Measurements from ENCODE around the gene IGHMBP2.
A peak's percentile ranks its signal among the peaks of the same experiment; 100 is the strongest.

Gene IGHMBP2

GRCh38 chr11:68912254-68912653 lies 8.6 kb downstream of the IGHMBP2 start:
- CTCF ChIA-PET = interaction anchor here (1.4 kb wide), 1 partner anchor 9 kb away, joined by 3 read pairs; the partner anchor contains the start of genes IGHMBP2 and MRPL21
- POLR2A ChIA-PET = no interaction called here

GRCh38 chr11:68913188-68913587 lies 9.5 kb downstream of the IGHMBP2 start:
- ChIA-PET POLR2A (no interaction called here), CTCF (interaction anchor here (1.0 kb wide), 1 partner anchor 14 kb away, joined by 3 read pairs; no protein-coding TSS in a partner anchor)
- no peak overlapping the region for H3K27ac ChIP-seq (ENCODE audit: insufficient read depth in 1 of 2, low read depth in 1 of 2, low read length in 2 of 2, poor library complexity in 1 of 2, severe bottlenecking in 2 of 2)
- H3K4me3 ChIP-seq (ENCODE audit: control insufficient read depth in 1 of 7, extremely low read depth in 1 of 7, insufficient read depth in 4 of 7, low read depth in 2 of 7, low read length in 6 of 7) = no peak overlapping the region
- no peaks in the 10 kb centered on the region for H3K27me3 ChIP-seq (replicated peaks in 2 of 5; ENCODE audit: control insufficient read depth in 4 of 5, insufficient read depth in 5 of 5, low read length in 4 of 5)
- H3K9me3 ChIP-seq (ENCODE audit: control extremely low read depth in 1 of 5, control insufficient read depth in 4 of 5, insufficient read depth in 2 of 5, low read depth in 1 of 5, low read length in 4 of 5) = no peaks in the 10 kb centered on the region
- H3K36me3 ChIP-seq (ENCODE audit: control insufficient read depth in 4 of 4, insufficient read depth in 4 of 4, low read length in 3 of 4) = peaks cover 11 to 80% (median 56%) of the 10 kb centered on the region in 4 experiments
- WGBS (ENCODE audit: insufficient coverage) = 100% methylated on average over 1 of the region's 5 CpGs
- no peaks in the 10 kb centered on the region for H3K4me1 ChIP-seq (ENCODE audit: control extremely low read depth in 1 of 4, control insufficient read depth in 4 of 4, insufficient read depth in 4 of 4, low read length in 3 of 4)
- DNase-seq = no peak

More at GRCh38 chr11:68912254-68912653, 8.6 kb downstream of the IGHMBP2 start:
- Histone ChIP-seq H3K27ac (ENCODE audit: insufficient read depth in 1 of 2, low read depth in 1 of 2, low read length in 2 of 2, poor library complexity in 1 of 2, severe bottlenecking in 2 of 2) (no peak overlapping the region), H3K9me3 (ENCODE audit: control extremely low read depth in 1 of 5, control insufficient read depth in 4 of 5, insufficient read depth in 2 of 5, low read depth in 1 of 5, low read length in 4 of 5) (no peaks in the 10 kb centered on the region), H3K4me3 (ENCODE audit: control insufficient read depth in 1 of 7, extremely low read depth in 1 of 7, insufficient read depth in 4 of 7, low read depth in 2 of 7, low read length in 6 of 7) (no peak overlapping the region), H3K36me3 (ENCODE audit: control insufficient read depth in 4 of 4, insufficient read depth in 4 of 4, low read length in 3 of 4) (peaks cover 11 to 77% (median 54%) of the 10 kb centered on the region in 4 experiments), H3K27me3 (replicated peaks in 2 of 5; ENCODE audit: control insufficient read depth in 4 of 5, insufficient read depth in 5 of 5, low read length in 4 of 5) (no peaks in the 10 kb centered on the region), H3K4me1 (ENCODE audit: control extremely low read depth in 1 of 4, control insufficient read depth in 4 of 4, insufficient read depth in 4 of 4, low read length in 3 of 4) (no peaks in the 10 kb centered on the region)
- 100% methylated on average over 1 of the region's 5 CpGs for WGBS (ENCODE audit: insufficient coverage)
- no peak for DNase-seq

GRCh38 chr11:68914761-68915160 lies 11.1 kb downstream of the IGHMBP2 start:
- 96% methylated on average over 13 of the region's 15 CpGs for WGBS (ENCODE audit: insufficient coverage)
- peaks cover 13 to 83% (median 51%) of the 10 kb centered on the region in 4 experiments for H3K36me3 ChIP-seq (ENCODE audit: control insufficient read depth in 4 of 4, insufficient read depth in 4 of 4, low read length in 3 of 4)
- ChIA-PET CTCF (no interaction called here), POLR2A (no interaction called here)
- no peak overlapping the region for H3K27ac ChIP-seq (ENCODE audit: insufficient read depth in 1 of 2, low read depth in 1 of 2, low read length in 2 of 2, poor library complexity in 1 of 2, severe bottlenecking in 2 of 2)
- no peak for DNase-seq
- H3K4me1 ChIP-seq (ENCODE audit: control extremely low read depth in 1 of 4, control insufficient read depth in 4 of 4, insufficient read depth in 4 of 4, low read length in 3 of 4) = no peaks in the 10 kb centered on the region
- no peaks in the 10 kb centered on the region for H3K27me3 ChIP-seq (replicated peaks in 2 of 5; ENCODE audit: control insufficient read depth in 4 of 5, insufficient read depth in 5 of 5, low read length in 4 of 5)
- no peaks in the 10 kb centered on the region for H3K9me3 ChIP-seq (ENCODE audit: control extremely low read depth in 1 of 5, control insufficient read depth in 4 of 5, insufficient read depth in 2 of 5, low read depth in 1 of 5, low read length in 4 of 5)
- no peak overlapping the region for H3K4me3 ChIP-seq (ENCODE audit: control insufficient read depth in 1 of 7, extremely low read depth in 1 of 7, insufficient read depth in 4 of 7, low read depth in 2 of 7, low read length in 6 of 7)

GRCh38 chr11:68916439-68916838 lies 12.7 kb downstream of the IGHMBP2 start:
- DNase-seq = no peak
- WGBS (ENCODE audit: insufficient coverage) = over 99% methylated on average over 12 of the region's 13 CpGs
- Histone ChIP-seq H3K36me3 (ENCODE audit: control insufficient read depth in 4 of 4, insufficient read depth in 4 of 4, low read length in 3 of 4) (peaks cover 14 to 79% (median 50%) of the 10 kb centered on the region in 4 experiments), H3K4me3 (ENCODE audit: control insufficient read depth in 1 of 7, extremely low read depth in 1 of 7, insufficient read depth in 4 of 7, low read depth in 2 of 7, low read length in 6 of 7) (no peak overlapping the region), H3K9me3 (ENCODE audit: control extremely low read depth in 1 of 5, control insufficient read depth in 4 of 5, insufficient read depth in 2 of 5, low read depth in 1 of 5, low read length in 4 of 5) (no peaks in the 10 kb centered on the region), H3K27ac (ENCODE audit: insufficient read depth in 1 of 2, low read depth in 1 of 2, low read length in 2 of 2, poor library complexity in 1 of 2, severe bottlenecking in 2 of 2) (no peak overlapping the region), H3K27me3 (replicated peaks in 2 of 5; ENCODE audit: control insufficient read depth in 4 of 5, insufficient read depth in 5 of 5, low read length in 4 of 5) (no peaks in the 10 kb centered on the region), H3K4me1 (ENCODE audit: control extremely low read depth in 1 of 4, control insufficient read depth in 4 of 4, insufficient read depth in 4 of 4, low read length in 3 of 4) (no peaks in the 10 kb centered on the region)
- CTCF ChIA-PET = interaction anchor here (0.8 kb wide), 1 partner anchor 9 kb away, joined by 3 read pairs; no protein-coding TSS in a partner anchor
- POLR2A ChIA-PET = no interaction called here

GRCh38 chr11:68923614-68924013 lies 19.9 kb downstream of the IGHMBP2 start:
- 100% methylated on average over 3 of the region's 3 CpGs for WGBS (ENCODE audit: insufficient coverage)
- H3K36me3 ChIP-seq (ENCODE audit: control insufficient read depth in 4 of 4, insufficient read depth in 4 of 4, low read length in 3 of 4) = peaks cover 39 to 94% (median 63%) of the 10 kb centered on the region in 4 experiments

GRCh38 chr11:68924073-68924925 lies 20.6 kb downstream of the IGHMBP2 start:
- H3K27ac ChIP-seq (ENCODE audit: insufficient read depth in 1 of 2, low read depth in 1 of 2, low read length in 2 of 2, poor library complexity in 1 of 2, severe bottlenecking in 2 of 2) = no peak overlapping the region
- no peak for DNase-seq
- H3K4me1 ChIP-seq (ENCODE audit: control extremely low read depth in 1 of 4, control insufficient read depth in 4 of 4, insufficient read depth in 4 of 4, low read length in 3 of 4) = no peaks in the 10 kb centered on the region
- ChIA-PET POLR2A (no interaction called here), CTCF (interaction anchor here (1.1 to 1.5 kb wide), 4 partner anchors 9 to 126 kb away, joined by 3 read pairs; no protein-coding TSS in a partner anchor)
- 100% methylated on average over 9 of the region's 10 CpGs for WGBS (ENCODE audit: insufficient coverage)
- no peaks in the 10 kb centered on the region for H3K27me3 ChIP-seq (replicated peaks in 2 of 5; ENCODE audit: control insufficient read depth in 4 of 5, insufficient read depth in 5 of 5, low read length in 4 of 5)
- no peak overlapping the region for H3K4me3 ChIP-seq (ENCODE audit: control insufficient read depth in 1 of 7, extremely low read depth in 1 of 7, insufficient read depth in 4 of 7, low read depth in 2 of 7, low read length in 6 of 7)
- peaks cover 37 to 95% (median 67%) of the 10 kb centered on the region in 4 experiments for H3K36me3 ChIP-seq (ENCODE audit: control insufficient read depth in 4 of 4, insufficient read depth in 4 of 4, low read length in 3 of 4)
- H3K9me3 ChIP-seq (ENCODE audit: control extremely low read depth in 1 of 5, control insufficient read depth in 4 of 5, insufficient read depth in 2 of 5, low read depth in 1 of 5, low read length in 4 of 5) = peaks cover 4 to 36% (median 16%) of the 10 kb centered on the region in 5 experiments

More at GRCh38 chr11:68923614-68924013, 19.9 kb downstream of the IGHMBP2 start:
- ChIA-PET POLR2A (no interaction called here), CTCF (interaction anchor here (1.3 to 1.5 kb wide), 2 partner anchors 34 to 125 kb away, joined by 3 read pairs; no protein-coding TSS in a partner anchor)
- Histone ChIP-seq H3K4me3 (ENCODE audit: control insufficient read depth in 1 of 7, extremely low read depth in 1 of 7, insufficient read depth in 4 of 7, low read depth in 2 of 7, low read length in 6 of 7) (no peak overlapping the region), H3K27me3 (replicated peaks in 2 of 5; ENCODE audit: control insufficient read depth in 4 of 5, insufficient read depth in 5 of 5, low read length in 4 of 5) (no peaks in the 10 kb centered on the region), H3K4me1 (ENCODE audit: control extremely low read depth in 1 of 4, control insufficient read depth in 4 of 4, insufficient read depth in 4 of 4, low read length in 3 of 4) (no peaks in the 10 kb centered on the region), H3K9me3 (ENCODE audit: control extremely low read depth in 1 of 5, control insufficient read depth in 4 of 5, insufficient read depth in 2 of 5, low read depth in 1 of 5, low read length in 4 of 5) (peaks cover 4 to 36% (median 16%) of the 10 kb centered on the region in 5 experiments), H3K27ac (ENCODE audit: insufficient read depth in 1 of 2, low read depth in 1 of 2, low read length in 2 of 2, poor library complexity in 1 of 2, severe bottlenecking in 2 of 2) (no peak overlapping the region)
- no peak for DNase-seq

GRCh38 chr11:68925611-68926010 lies 21.9 kb downstream of the IGHMBP2 start:
- POLR2A ChIA-PET = no interaction called here

More at GRCh38 chr11:68925611-68926010, 21.9 kb downstream of the IGHMBP2 start:
- H3K36me3 ChIP-seq (ENCODE audit: control insufficient read depth in 4 of 4, insufficient read depth in 4 of 4, low read length in 3 of 4) = peaks cover 31 to 95% (median 70%) of the 10 kb centered on the region in 4 experiments
- peak in 2 of 3 donors; percentile 40 to 59 for DNase-seq
- CTCF ChIA-PET = interaction anchor here (0.7 kb wide), 2 partner anchors 10 to 514 kb away, joined by 3 read pairs; no protein-coding TSS in a partner anchor
- no peak overlapping the region for H3K4me3 ChIP-seq (ENCODE audit: control insufficient read depth in 1 of 7, extremely low read depth in 1 of 7, insufficient read depth in 4 of 7, low read depth in 2 of 7, low read length in 6 of 7)
- WGBS (ENCODE audit: insufficient coverage) = 100% methylated on average over 3 of the region's 3 CpGs
- H3K4me1 ChIP-seq (ENCODE audit: control extremely low read depth in 1 of 4, control insufficient read depth in 4 of 4, insufficient read depth in 4 of 4, low read length in 3 of 4) = no peaks in the 10 kb centered on the region
- no peak overlapping the region for H3K27ac ChIP-seq (ENCODE audit: insufficient read depth in 1 of 2, low read depth in 1 of 2, low read length in 2 of 2, poor library complexity in 1 of 2, severe bottlenecking in 2 of 2)
- no peaks in the 10 kb centered on the region for H3K27me3 ChIP-seq (replicated peaks in 2 of 5; ENCODE audit: control insufficient read depth in 4 of 5, insufficient read depth in 5 of 5, low read length in 4 of 5)
- peaks cover 4 to 36% (median 16%) of the 10 kb centered on the region in 5 experiments for H3K9me3 ChIP-seq (ENCODE audit: control extremely low read depth in 1 of 5, control insufficient read depth in 4 of 5, insufficient read depth in 2 of 5, low read depth in 1 of 5, low read length in 4 of 5)

All from common myeloid progenitor, CD34-positive (primary cell).